GM12801 (cell line): ENCODE data around the gene FKBP15.

Source experiments
- TF ChIP-seq, protein P1 (sequence below): IDR thresholded peaks from one replicate; pipeline ENCODE4 v1.5.1; 2011; ENCODE audit warnings: control low read depth; ENCODE audit not compliant: insufficient read length; ENCODE audit errors: extremely low read depth

The FKBP15 gene

DNA sequence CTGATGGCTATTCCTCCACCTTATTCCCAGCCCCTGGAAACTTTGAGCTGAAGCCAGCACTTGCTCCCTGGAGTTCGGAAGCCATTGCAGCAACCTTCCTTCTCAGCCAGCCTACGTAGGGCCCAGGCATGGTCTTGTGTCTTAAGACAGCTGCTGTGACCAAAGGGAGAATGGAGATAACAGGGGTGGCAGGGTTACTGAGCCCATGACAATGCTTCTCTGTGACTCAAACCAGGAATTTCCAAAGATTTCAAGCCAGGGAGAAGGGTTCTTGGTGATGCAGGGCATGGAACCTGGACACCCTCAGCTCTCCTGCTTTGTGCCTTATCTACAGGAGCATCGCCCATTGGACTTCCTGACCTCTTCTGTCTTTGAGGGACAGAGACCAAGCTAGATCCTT lies 58.1 kb downstream of the FKBP15 start:
- TF ChIP-seq, protein P1, sequence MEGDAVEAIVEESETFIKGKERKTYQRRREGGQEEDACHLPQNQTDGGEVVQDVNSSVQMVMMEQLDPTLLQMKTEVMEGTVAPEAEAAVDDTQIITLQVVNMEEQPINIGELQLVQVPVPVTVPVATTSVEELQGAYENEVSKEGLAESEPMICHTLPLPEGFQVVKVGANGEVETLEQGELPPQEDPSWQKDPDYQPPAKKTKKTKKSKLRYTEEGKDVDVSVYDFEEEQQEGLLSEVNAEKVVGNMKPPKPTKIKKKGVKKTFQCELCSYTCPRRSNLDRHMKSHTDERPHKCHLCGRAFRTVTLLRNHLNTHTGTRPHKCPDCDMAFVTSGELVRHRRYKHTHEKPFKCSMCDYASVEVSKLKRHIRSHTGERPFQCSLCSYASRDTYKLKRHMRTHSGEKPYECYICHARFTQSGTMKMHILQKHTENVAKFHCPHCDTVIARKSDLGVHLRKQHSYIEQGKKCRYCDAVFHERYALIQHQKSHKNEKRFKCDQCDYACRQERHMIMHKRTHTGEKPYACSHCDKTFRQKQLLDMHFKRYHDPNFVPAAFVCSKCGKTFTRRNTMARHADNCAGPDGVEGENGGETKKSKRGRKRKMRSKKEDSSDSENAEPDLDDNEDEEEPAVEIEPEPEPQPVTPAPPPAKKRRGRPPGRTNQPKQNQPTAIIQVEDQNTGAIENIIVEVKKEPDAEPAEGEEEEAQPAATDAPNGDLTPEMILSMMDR = no peak

DNA sequence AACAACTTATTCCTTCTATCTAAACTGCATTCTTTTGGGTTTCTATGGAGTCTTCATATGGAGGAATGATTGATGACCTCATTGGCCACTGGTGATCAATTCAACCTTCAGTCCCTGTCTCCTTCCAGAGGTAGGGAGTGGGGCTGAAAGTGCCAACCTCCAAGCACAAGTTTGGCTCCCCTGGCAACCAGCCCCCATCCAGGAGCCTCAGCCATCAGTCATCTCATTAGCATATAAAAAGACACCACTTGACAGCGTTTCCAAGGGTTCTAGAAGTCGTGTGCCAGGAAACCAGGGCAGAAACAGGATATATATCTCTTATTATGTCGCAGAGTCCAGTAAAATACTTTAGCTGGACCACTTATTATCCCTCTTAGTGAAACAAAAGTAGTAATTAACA lies 60.5 kb downstream of the FKBP15 start:
- TF ChIP-seq, protein P1 = no peak

DNA sequence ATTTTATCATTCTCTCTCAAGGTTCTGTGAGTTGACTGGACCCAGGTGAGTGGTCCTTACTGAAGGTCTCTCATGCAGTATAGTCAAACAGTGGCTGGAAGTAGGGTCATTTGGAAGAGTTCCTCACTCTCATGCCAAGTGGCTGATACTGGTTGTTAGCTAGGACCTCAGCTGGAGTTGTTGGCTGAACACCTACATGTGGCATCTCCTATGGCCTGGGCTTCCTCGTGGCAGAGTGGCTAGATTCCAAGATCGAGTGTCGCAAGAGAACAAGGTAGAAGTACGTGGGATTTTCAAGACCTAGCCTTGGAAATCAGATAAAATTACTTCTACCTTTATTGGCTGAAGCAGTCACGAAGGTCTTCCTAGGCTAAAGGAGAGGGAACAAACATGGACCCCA lies 62.6 kb downstream of the FKBP15 start:
- TF ChIP-seq, protein P1 = no peak

DNA sequence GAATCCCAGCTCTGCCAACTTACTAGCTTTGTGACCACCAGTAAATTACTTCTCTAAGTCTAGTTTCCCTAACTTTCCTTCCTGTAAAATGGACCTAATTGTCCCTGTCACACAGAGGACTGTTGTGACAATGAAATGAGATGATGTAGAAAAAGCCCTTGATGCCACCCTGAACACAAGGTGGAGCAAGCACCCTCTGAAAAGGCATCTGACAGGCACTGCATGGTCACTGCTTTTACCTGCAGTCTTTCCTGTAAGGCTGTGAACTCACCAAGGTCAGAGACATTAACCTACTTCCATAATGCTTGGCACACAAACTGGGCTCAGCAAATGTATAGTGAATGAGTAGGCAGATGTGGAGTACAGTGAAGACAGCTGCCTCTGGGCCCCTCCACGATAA lies 64.2 kb downstream of the FKBP15 start:
- TF ChIP-seq, protein P1 = no peak

DNA sequence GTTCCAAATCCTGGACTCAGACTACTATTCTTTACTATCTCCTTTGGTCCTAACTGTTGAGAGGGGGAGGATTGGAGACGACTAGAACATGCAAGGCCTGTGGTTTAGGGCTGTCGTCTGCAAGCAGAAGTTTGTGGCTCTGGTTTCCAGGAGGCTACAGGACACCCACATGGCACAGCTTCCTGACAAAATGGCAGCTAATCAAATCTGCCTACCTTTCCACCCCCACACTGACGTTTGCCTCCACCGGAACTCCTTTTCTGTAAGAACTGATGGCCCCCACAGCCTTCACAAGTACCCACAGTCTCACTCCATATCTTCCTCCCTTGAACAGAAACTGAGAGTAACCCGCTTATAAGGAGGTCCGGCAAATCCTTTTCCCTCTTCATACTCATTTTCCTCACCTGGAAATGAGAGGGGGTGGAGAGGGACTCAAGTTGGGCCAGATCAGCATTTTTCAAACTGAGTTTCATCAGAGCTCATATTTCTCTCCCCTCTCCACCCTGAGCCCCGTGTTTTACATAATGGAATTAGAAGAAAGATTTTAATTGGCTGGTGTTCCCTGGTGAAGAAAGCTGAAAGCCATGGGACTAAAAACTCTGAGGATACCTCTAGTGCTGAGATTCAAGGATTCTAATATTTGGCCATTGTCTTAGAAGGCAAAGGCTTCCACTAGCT lies 65.0 kb downstream of the FKBP15 start:
- TF ChIP-seq, protein P1 = no peak

DNA sequence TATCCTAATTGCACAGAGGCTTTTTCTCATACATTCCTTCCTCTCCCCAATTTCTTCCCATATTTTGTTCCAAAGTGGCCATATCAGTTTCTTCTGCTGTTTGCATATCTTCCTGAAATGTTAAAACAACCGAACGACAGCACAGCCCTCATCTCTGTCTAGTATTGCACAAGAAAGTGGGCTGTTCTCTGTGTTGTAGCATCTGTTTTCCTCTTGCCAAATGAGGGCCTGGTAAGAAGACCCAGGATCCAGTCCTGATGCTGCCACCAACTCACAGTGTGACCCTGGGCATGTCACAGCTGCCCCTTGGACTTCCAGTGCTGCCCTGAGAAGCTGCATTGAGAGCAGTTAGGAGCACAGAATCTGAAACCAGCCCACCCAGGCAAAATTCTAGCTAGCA lies 66.1 kb downstream of the FKBP15 start:
- TF ChIP-seq, protein P1 = no peak

DNA sequence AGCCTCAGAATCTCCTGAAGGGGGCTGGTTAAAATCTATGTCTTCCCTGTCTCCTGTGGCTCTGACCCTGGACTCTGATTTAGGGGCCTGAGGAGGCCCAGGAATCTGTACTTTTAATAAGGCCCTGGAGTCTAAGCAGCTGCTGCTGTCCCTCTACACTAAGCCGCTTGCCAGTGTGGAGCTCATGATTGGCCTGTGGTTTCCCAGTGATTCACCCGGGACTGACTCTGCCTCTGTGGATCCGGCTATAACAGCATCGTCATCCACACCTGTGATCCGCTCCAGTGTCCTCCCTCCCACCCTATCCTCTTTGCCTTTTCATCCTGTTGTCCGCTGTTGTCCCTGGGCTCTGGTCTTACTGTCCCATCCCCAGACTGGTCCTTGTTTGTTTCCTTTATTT lies 66.6 kb downstream of the FKBP15 start:
- TF ChIP-seq, protein P1 = no peak

DNA sequence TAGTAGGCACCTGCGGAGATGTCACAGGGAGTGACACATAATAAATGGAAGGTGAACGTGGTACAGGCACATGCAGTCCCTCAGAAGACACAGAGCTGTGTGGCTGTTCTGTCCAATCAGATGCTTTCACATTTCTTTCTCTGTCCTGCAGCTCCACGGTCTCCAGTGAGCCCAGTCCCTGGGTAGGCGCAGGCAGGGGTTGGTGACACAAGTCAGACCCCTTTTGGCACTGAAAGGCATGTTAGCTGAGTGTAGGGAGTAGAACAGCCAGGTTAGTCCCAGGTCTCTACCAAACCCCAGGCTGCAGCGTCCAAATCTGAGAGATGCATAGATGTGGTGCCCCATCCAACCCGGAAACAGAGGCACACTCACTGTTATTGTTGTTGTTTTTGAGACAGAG lies 67.5 kb downstream of the FKBP15 start:
- TF ChIP-seq, protein P1 = no peak
